SK-N-SH (cell line): ENCODE results near the gene UBE2S. TPM values are rescaled to one million over a fixed set of nuclear protein-coding genes. Genes with fewer than 3 reads are reported as not detected.
"Not testable (repeated sequence)": the region's sequence is repeated elsewhere in the genome, so short reads cannot be mapped to it uniquely, and the experiment has no call there.

Source experiments
- CTCF ChIA-PET: fragments of 300-600, 350-600 bp; formaldehyde crosslinking; extraction: SDS; loops from one replicate; lab custom pipeline; 2021; lab: Yijun Ruan, JAX
- POLR2A ChIA-PET: fragments of 350-600 bp; sonication (Branson Sonifier 250); formaldehyde crosslinking; extraction: SDS; loops from one replicate; lab custom pipeline; 2020; ENCODE audit warnings: antibody characterized with exemption, inconsistent platforms; lab: Yijun Ruan, JAX
- DNase-seq: peaks from one replicate; pipeline ENCODE4 v3.0.0; 2012
- H2AFZ ChIP-seq: fragments of 200-600 bp; sonication (generic); 2 replicates; pipeline ENCODE4 v1.8.1; 2016; ENCODE audit warnings: antibody characterized with exemption, mild to moderate bottlenecking, low read depth
- H3F3A ChIP-seq: fragments of 200-600 bp; sonication (generic); replicated peaks from 2 replicates; pipeline ENCODE3; 2016; ENCODE audit warnings: antibody characterized with exemption, mild to moderate bottlenecking; ENCODE audit not compliant: insufficient read depth
- H3K27ac ChIP-seq, 2 experiments: fragments of 200-500 bp in 1 of 2; fragments of 200-600 bp in 1 of 2; sonication (Bioruptor generic) in 1 of 2; sonication (generic), shearing (Covaris generic) in 1 of 2; 2 replicates each; pipeline versions ENCODE4 v1.5.1 to v1.6.1; 2014 to 2016; ENCODE audit warnings: low read depth in 2 of 2, inconsistent platforms in 1 of 2, low read length in 1 of 2, mild to moderate bottlenecking in 1 of 2, mixed read lengths in 1 of 2
- H3K27me3 ChIP-seq: fragments of 200-600 bp; sonication (generic), shearing (Covaris generic); 2 replicates; pipeline ENCODE4 v1.6.1; 2016; ENCODE audit warnings: mixed run types; ENCODE audit not compliant: insufficient read depth
- H3K36me3 ChIP-seq, 2 experiments: fragments of 200-500 bp in 1 of 2; fragments of 200-600 bp in 1 of 2; sonication (Bioruptor generic) in 1 of 2; sonication (generic) in 1 of 2; replicated peaks in 1 of 2; 2 replicates each; pipeline versions ENCODE3 to v1.5.1; 2014 to 2016; ENCODE audit warnings: low read length in 1 of 2, mild to moderate bottlenecking in 1 of 2; ENCODE audit not compliant: insufficient read depth in 2 of 2, control insufficient read depth in 1 of 2
- H3K4me1 ChIP-seq, 2 experiments: fragments of 200-500 bp in 1 of 2; fragments of 200-600 bp in 1 of 2; sonication (Bioruptor generic) in 1 of 2; sonication (generic), shearing (Covaris generic) in 1 of 2; 2 replicates each; pipeline versions ENCODE4 v1.5.1 to v1.6.1; 2014 to 2016; ENCODE audit warnings: low read depth in 1 of 2, low read length in 1 of 2, mixed run types in 1 of 2; ENCODE audit not compliant: insufficient read depth in 2 of 2, control insufficient read depth in 1 of 2
- H3K4me2 ChIP-seq: fragments of 200-600 bp; sonication (generic), shearing (Covaris generic); 2 replicates; pipeline ENCODE4 v1.6.1; 2017; ENCODE audit warnings: mixed run types
- H3K4me3 ChIP-seq, 2 experiments: fragments of 200-500 bp in 1 of 2; fragments of 200-600 bp in 1 of 2; sonication (Bioruptor generic) in 1 of 2; sonication (generic), shearing (Covaris generic) in 1 of 2; 2 replicates each; pipeline versions ENCODE4 v1.5.1 to v1.8.1; 2014 to 2016; ENCODE audit warnings: low read depth in 2 of 2, inconsistent platforms in 1 of 2, low read length in 1 of 2, mild to moderate bottlenecking in 1 of 2, mixed read lengths in 1 of 2, moderate library complexity in 1 of 2
- H3K79me2 ChIP-seq: fragments of 200-600 bp; sonication (generic); 2 replicates; pipeline ENCODE4 v1.8.1; 2017; ENCODE audit warnings: mild to moderate bottlenecking; ENCODE audit not compliant: insufficient read depth
- H3K9ac ChIP-seq: fragments of 200-600 bp; sonication (generic); 2 replicates; pipeline ENCODE4 v1.6.1; 2017; ENCODE audit warnings: mixed run types
- H3K9me2 ChIP-seq: fragments of 200-600 bp; sonication (generic); 2 replicates; pipeline ENCODE4 v1.6.1; 2017; ENCODE audit warnings: mixed run types
- H3K9me3 ChIP-seq: fragments of 200-600 bp; sonication (generic); 2 replicates; pipeline ENCODE4 v1.6.1; 2017; ENCODE audit warnings: mixed run types, mild to moderate bottlenecking, moderate library complexity
- H4K20me1 ChIP-seq: fragments of 200-600 bp; sonication (generic); 2 replicates; pipeline ENCODE4 v1.6.1; 2017; ENCODE audit warnings: mild to moderate bottlenecking, mixed run types; ENCODE audit not compliant: insufficient read depth
- CHD2 ChIP-seq: fragments of 150-350 bp; IDR thresholded peaks from 2 replicates; pipeline ENCODE4 v1.6.1; 2018; ENCODE audit warnings: low read length; ENCODE audit not compliant: partially characterized antibody
- FOSL2 ChIP-seq: IDR thresholded peaks from 2 replicates; pipeline ENCODE4 v1.4.0; 2012; ENCODE audit warnings: low read depth, mild to moderate bottlenecking, moderate library complexity, borderline replicate concordance
- GATA2 ChIP-seq: sonication (generic); formaldehyde crosslinking; IDR thresholded peaks from 2 replicates; pipeline ENCODE4 v1.5.0; 2020; ENCODE audit warnings: mild to moderate bottlenecking, missing genetic modification reagents
- POLR2AphosphoS5 ChIP-seq: IDR thresholded peaks from 2 replicates; pipeline ENCODE4 v1.6.1; 2012; ENCODE audit warnings: low read depth, low read length
- RCOR1 ChIP-seq: fragments of 150-350 bp; IDR thresholded peaks from 2 replicates; pipeline ENCODE4 v1.6.1; 2017; ENCODE audit warnings: antibody characterized with exemption, low read length
- RXRA ChIP-seq: IDR thresholded peaks from 2 replicates; pipeline ENCODE4 v1.4.0; 2012; ENCODE audit warnings: low read depth, mild to moderate bottlenecking, borderline replicate concordance
- TAF1 ChIP-seq: IDR thresholded peaks from 2 replicates; pipeline ENCODE4 v1.6.1; 2012; ENCODE audit warnings: low read depth, mild to moderate bottlenecking, low read length, moderate library complexity, borderline replicate concordance
- TCF12 ChIP-seq: IDR thresholded peaks from 2 replicates; pipeline ENCODE4 v1.4.0; 2012
- TEAD4 ChIP-seq: IDR thresholded peaks from 2 replicates; pipeline ENCODE4 v1.4.0; 2012; ENCODE audit warnings: mild to moderate bottlenecking, borderline replicate concordance; ENCODE audit not compliant: insufficient read depth
- WGBS: methylation state at CpG from one replicate; pipeline ENCODE4 v1.1.6; 2017; ENCODE audit warnings: low lambda C conversion rate; 5-methylcytosine and 5-hydroxymethylcytosine counted together
- polyA plus RNA-seq, 3 experiments: library from polyadenylated mRNA; depleted of rRNA; stranded (reverse); fragments of >200 nt; gene quantifications; 2 replicates each; pipeline ENCODE4 v1.2.3, GENCODE V29; 2012
- TF ChIP-seq, protein P1 (sequence below): IDR thresholded peaks from 2 replicates; pipeline ENCODE4 v1.6.1; 2012; ENCODE audit warnings: mild to moderate bottlenecking, low read depth, low read length, moderate library complexity
- TF ChIP-seq, protein P2 (sequence below): fragments of 200-600 bp; sonication (generic); IDR thresholded peaks from 2 replicates; pipeline ENCODE4 v1.6.1; 2017; ENCODE audit warnings: antibody characterized with exemption, mild to moderate bottlenecking, moderate library complexity
- TF ChIP-seq, protein P3 (sequence below): IDR thresholded peaks from 2 replicates; pipeline ENCODE4 v1.4.0; 2012; ENCODE audit warnings: low read depth, borderline replicate concordance
- TF ChIP-seq, protein P4 (sequence below): IDR thresholded peaks from 2 replicates; pipeline ENCODE4 v1.4.0; 2012; ENCODE audit warnings: low read depth
- TF ChIP-seq, protein P5 (sequence below): fragments of 150-350 bp; IDR thresholded peaks from 2 replicates; pipeline ENCODE4 v1.6.1; 2017; ENCODE audit warnings: antibody characterized with exemption, low read length, low read depth, borderline replicate concordance

Gene UBE2S
- polyA plus RNA-seq (2012; rRNA removed): 84.7 and 133 TPM in 2 replicates
- 57.1 and 81.7 TPM in 2 replicates for polyA plus RNA-seq (2012; cell fraction: cytosol; rRNA removed)
- polyA plus RNA-seq (2012; cell fraction: nucleus; rRNA removed): 42.8 and 70.9 TPM in 2 replicates

DNA sequence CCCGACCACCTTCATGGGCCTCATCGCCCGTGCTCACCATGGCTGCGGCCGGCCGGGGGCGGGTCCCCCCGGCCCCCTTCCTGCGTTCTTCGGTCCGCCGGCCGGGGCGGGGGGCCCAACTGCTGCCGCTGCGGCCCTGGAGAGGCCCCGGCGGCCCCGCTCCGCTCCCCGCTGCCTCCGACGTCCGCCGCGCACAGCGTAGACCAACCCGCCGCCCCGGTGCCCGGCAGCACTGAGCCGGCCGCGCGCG is at the start of gene UBE2S:
Gene UBE2S, minus strand, starts transcription at position 239 of the 250 bp plus-strand sequence. Its CDS starts 199 bp downstream, at position 40.
- Histone ChIP-seq H3K27ac (peak within 1 kb of the TSS; percentile 98), H3K79me2 (peaks cover 50% of the 10 kb centered on the region), H4K20me1 (peaks cover 42% of the 10 kb centered on the region), H3K4me1 (peaks cover 12 to 26% of the 10 kb centered on the region in 2 experiments; a peak in 3 of 4 replicates), H3K36me3 (peaks cover 17 to 22% of the 10 kb centered on the region in 2 experiments), H2AFZ (peak within 1 kb of the TSS; percentile 87), H3K4me3 (peak within 1 kb of the TSS; percentile 82 to 85), H3K4me2 (peak within 1 kb of the TSS; percentile 94), H3K9ac (peak within 1 kb of the TSS; percentile 99), H3F3A (peaks cover 18% of the 10 kb centered on the region)
- H3K27me3 ChIP-seq, H3K9me3 ChIP-seq, DNase-seq, H3K9me2 ChIP-seq: not testable (repeated sequence)
- TF ChIP-seq TAF1: peak; percentile 97
- peak; percentile 99 for TF ChIP-seq POLR2AphosphoS5
- TF ChIP-seq, protein P1, sequence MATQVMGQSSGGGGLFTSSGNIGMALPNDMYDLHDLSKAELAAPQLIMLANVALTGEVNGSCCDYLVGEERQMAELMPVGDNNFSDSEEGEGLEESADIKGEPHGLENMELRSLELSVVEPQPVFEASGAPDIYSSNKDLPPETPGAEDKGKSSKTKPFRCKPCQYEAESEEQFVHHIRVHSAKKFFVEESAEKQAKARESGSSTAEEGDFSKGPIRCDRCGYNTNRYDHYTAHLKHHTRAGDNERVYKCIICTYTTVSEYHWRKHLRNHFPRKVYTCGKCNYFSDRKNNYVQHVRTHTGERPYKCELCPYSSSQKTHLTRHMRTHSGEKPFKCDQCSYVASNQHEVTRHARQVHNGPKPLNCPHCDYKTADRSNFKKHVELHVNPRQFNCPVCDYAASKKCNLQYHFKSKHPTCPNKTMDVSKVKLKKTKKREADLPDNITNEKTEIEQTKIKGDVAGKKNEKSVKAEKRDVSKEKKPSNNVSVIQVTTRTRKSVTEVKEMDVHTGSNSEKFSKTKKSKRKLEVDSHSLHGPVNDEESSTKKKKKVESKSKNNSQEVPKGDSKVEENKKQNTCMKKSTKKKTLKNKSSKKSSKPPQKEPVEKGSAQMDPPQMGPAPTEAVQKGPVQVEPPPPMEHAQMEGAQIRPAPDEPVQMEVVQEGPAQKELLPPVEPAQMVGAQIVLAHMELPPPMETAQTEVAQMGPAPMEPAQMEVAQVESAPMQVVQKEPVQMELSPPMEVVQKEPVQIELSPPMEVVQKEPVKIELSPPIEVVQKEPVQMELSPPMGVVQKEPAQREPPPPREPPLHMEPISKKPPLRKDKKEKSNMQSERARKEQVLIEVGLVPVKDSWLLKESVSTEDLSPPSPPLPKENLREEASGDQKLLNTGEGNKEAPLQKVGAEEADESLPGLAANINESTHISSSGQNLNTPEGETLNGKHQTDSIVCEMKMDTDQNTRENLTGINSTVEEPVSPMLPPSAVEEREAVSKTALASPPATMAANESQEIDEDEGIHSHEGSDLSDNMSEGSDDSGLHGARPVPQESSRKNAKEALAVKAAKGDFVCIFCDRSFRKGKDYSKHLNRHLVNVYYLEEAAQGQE: peak; percentile 43; the same call in 1 of the 2 replicates
- POLR2A ChIA-PET: interaction anchor here (0.6 to 1.9 kb wide), 36 partner anchors 8 to 317 kb away, joined by 3 to 33 read pairs (median 4); partner anchors contain the start of genes FIZ1, IL11, ISOC2 and KMT5C
- CTCF ChIA-PET: interaction anchor here (1.0 to 1.4 kb wide), 2 partner anchors 11 to 266 kb away, joined by 4 to 10 read pairs; no protein-coding TSS in a partner anchor
- WGBS: 0% methylated on average over 1 of the region's 36 CpGs

DNA sequence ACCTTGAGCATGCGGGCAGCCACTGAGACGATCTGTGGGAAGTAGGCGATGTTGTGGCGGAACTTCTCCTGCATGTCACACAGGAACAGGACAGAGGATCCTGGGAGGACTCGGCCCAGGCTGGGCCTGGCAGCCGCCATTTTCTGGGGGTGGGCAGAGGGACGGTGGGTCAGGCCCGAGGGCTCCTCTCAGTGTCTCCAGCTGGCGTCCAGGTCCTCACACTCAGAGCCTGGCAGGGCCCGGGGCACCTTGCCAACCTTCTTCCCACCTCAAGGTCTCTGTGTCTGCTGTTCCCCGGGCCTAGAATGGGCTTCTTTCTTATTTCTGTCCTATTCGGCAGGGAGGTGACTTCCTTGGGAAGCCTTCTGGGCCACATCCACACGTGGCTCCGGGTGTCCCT is 48.8 kb upstream of the UBE2S start:
- Histone ChIP-seq H3F3A (peaks cover 26% of the 10 kb centered on the region), H3K4me2 (no peak overlapping the region), H3K27ac (no peak overlapping the region), H3K79me2 (peaks cover 12% of the 10 kb centered on the region; the same call in 1 of the 2 replicates), H4K20me1 (peaks cover 15% of the 10 kb centered on the region), H2AFZ (no peak overlapping the region), H3K4me3 (no peak overlapping the region), H3K9me2 (no peaks in the 10 kb centered on the region), H3K4me1 (peaks cover 9 to 24% of the 10 kb centered on the region in 2 experiments; a peak in 2 of 4 replicates), H3K9ac (no peak overlapping the region), H3K36me3 (no peaks in the 10 kb centered on the region), H3K27me3 (peaks cover 11% of the 10 kb centered on the region), H3K9me3 (no peaks in the 10 kb centered on the region)
- CTCF ChIA-PET: interaction anchor here (1.4 kb wide), 1 partner anchor 11 kb away, joined by 3 read pairs; no protein-coding TSS in a partner anchor
- 94% methylated on average over 10 of the region's 14 CpGs for WGBS
- POLR2A ChIA-PET: no interaction called here
- TF ChIP-seq, protein P2, sequence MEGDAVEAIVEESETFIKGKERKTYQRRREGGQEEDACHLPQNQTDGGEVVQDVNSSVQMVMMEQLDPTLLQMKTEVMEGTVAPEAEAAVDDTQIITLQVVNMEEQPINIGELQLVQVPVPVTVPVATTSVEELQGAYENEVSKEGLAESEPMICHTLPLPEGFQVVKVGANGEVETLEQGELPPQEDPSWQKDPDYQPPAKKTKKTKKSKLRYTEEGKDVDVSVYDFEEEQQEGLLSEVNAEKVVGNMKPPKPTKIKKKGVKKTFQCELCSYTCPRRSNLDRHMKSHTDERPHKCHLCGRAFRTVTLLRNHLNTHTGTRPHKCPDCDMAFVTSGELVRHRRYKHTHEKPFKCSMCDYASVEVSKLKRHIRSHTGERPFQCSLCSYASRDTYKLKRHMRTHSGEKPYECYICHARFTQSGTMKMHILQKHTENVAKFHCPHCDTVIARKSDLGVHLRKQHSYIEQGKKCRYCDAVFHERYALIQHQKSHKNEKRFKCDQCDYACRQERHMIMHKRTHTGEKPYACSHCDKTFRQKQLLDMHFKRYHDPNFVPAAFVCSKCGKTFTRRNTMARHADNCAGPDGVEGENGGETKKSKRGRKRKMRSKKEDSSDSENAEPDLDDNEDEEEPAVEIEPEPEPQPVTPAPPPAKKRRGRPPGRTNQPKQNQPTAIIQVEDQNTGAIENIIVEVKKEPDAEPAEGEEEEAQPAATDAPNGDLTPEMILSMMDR: no peak
- TF ChIP-seq, protein P3, sequence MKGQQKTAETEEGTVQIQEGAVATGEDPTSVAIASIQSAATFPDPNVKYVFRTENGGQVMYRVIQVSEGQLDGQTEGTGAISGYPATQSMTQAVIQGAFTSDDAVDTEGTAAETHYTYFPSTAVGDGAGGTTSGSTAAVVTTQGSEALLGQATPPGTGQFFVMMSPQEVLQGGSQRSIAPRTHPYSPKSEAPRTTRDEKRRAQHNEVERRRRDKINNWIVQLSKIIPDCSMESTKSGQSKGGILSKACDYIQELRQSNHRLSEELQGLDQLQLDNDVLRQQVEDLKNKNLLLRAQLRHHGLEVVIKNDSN: no peak
- TF ChIP-seq, protein P1: no peak
- TF ChIP-seq GATA2 (CRISPR knock-in tag) (no peak), TCF12 (no peak), CHD2 (no peak), TEAD4 (no peak), RXRA (no peak), FOSL2 (no peak), RCOR1 (no peak), TAF1 (no peak)
- TF ChIP-seq, protein P4, sequence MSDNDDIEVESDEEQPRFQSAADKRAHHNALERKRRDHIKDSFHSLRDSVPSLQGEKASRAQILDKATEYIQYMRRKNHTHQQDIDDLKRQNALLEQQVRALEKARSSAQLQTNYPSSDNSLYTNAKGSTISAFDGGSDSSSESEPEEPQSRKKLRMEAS: no peak
- TF ChIP-seq, protein P5, sequence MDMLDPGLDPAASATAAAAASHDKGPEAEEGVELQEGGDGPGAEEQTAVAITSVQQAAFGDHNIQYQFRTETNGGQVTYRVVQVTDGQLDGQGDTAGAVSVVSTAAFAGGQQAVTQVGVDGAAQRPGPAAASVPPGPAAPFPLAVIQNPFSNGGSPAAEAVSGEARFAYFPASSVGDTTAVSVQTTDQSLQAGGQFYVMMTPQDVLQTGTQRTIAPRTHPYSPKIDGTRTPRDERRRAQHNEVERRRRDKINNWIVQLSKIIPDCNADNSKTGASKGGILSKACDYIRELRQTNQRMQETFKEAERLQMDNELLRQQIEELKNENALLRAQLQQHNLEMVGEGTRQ: no peak
- no peak for DNase-seq
